GM23338 (cell line): ENCODE measurements around the gene SLC9B1. TPM values are rescaled to one million over a fixed set of nuclear protein-coding genes. Genes with fewer than 3 reads are reported as not detected.

Experiments
- ATAC-seq: fragments of 200-7000 bp; cut with Tn5 transposase; 3 replicates; pipeline ENCODE4 v1.9.1; 2020
- DNase-seq: peaks from one replicate; pipeline ENCODE4 v3.0.0-alpha.2; 2015; ENCODE audit warnings: low spot score
- H2AFZ ChIP-seq: fragments of 200-600 bp; sonication (generic); 2 replicates; pipeline ENCODE4 v1.8.0; 2016; ENCODE audit warnings: antibody characterized with exemption, mild to moderate bottlenecking, moderate library complexity
- H3F3A ChIP-seq: fragments of 200-600 bp; sonication (generic); replicated peaks from 2 replicates; pipeline ENCODE4 v1.8.0; 2017; ENCODE audit warnings: antibody characterized with exemption, mixed run types, low read depth
- H3K27ac ChIP-seq: fragments of 200-600 bp; sonication (generic); 2 replicates; pipeline ENCODE4 v1.6.1; 2016; ENCODE audit warnings: low read depth
- H3K27me3 ChIP-seq: fragments of 200-600 bp; sonication (generic); 2 replicates; pipeline ENCODE4 v1.8.0; 2016; ENCODE audit warnings: mild to moderate bottlenecking, mixed run types, moderate library complexity; ENCODE audit not compliant: insufficient read depth
- H3K36me3 ChIP-seq: fragments of 200-600 bp; sonication (generic); 2 replicates; pipeline ENCODE4 v1.8.0; 2016; ENCODE audit warnings: mild to moderate bottlenecking; ENCODE audit not compliant: insufficient read depth
- H3K4me1 ChIP-seq: fragments of 200-600 bp; sonication (generic); 2 replicates; pipeline ENCODE4 v1.8.0; 2016; ENCODE audit warnings: mild to moderate bottlenecking, moderate library complexity; ENCODE audit not compliant: insufficient read depth
- H3K4me2 ChIP-seq: fragments of 200-600 bp; sonication (generic); 2 replicates; pipeline ENCODE4 v1.7.1; 2017; ENCODE audit warnings: mixed run types
- H3K4me3 ChIP-seq: fragments of 200-600 bp; sonication (generic); 2 replicates; pipeline ENCODE4 v1.6.1; 2016; ENCODE audit warnings: mixed run types
- H3K79me2 ChIP-seq: fragments of 200-600 bp; sonication (generic); replicated peaks from 2 replicates; pipeline ENCODE4 v1.8.0; 2017; ENCODE audit warnings: mild to moderate bottlenecking; ENCODE audit not compliant: insufficient read depth
- H3K9me2 ChIP-seq: fragments of 200-600 bp; sonication (generic); 2 replicates; pipeline ENCODE4 v1.8.0; 2017; ENCODE audit not compliant: insufficient read depth
- H4K20me1 ChIP-seq: fragments of 200-600 bp; sonication (generic); replicated peaks from 2 replicates; pipeline ENCODE4 v1.8.0; 2017; ENCODE audit warnings: mild to moderate bottlenecking; ENCODE audit not compliant: insufficient read depth
- H3K27ac Mint-ChIP-seq: 2 replicates; pipeline ENCODE4 v1.8.0; 2020; ENCODE audit warnings: inconsistent platforms, mild to moderate bottlenecking, moderate library complexity, mixed read lengths
- H3K27me3 Mint-ChIP-seq: 3 replicates; pipeline ENCODE4 v1.8.0; 2022; ENCODE audit warnings: low read depth, mild to moderate bottlenecking, moderate library complexity, mixed read lengths, inconsistent platforms; ENCODE audit not compliant: insufficient read depth, poor library complexity
- H3K36me3 Mint-ChIP-seq: 3 replicates; pipeline ENCODE4 v1.8.0; 2021; ENCODE audit warnings: low read depth, mild to moderate bottlenecking, inconsistent platforms, moderate library complexity, mixed read lengths
- H3K4me1 Mint-ChIP-seq: 3 replicates; pipeline ENCODE4 v1.8.0; 2020; ENCODE audit warnings: mild to moderate bottlenecking, inconsistent platforms, mixed read lengths
- H3K4me3 Mint-ChIP-seq: 3 replicates; pipeline ENCODE4 v1.8.0; 2021; ENCODE audit warnings: moderate library complexity, mild to moderate bottlenecking, inconsistent platforms, mixed read lengths
- H3K9me3 Mint-ChIP-seq: 3 replicates; pipeline ENCODE4 v1.8.0; 2020; ENCODE audit warnings: moderate library complexity, mild to moderate bottlenecking, inconsistent platforms, mixed read lengths
- CREB1 ChIP-seq: fragments of 250-450 bp; sonication (Bioruptor Pico); IDR thresholded peaks from 2 replicates; pipeline ENCODE4 v1.5.0; 2020; ENCODE audit warnings: low read depth, mild to moderate bottlenecking, moderate library complexity
- CTCF ChIP-seq, 2 experiments: fragments of 200-600 bp in 1 of 2; sonication (generic) in 1 of 2; conservative IDR thresholded peaks; 2 replicates each; pipeline versions ENCODE4 v1.5.1 to v1.6.1; 2016 to 2017; ENCODE audit warnings: antibody characterized with exemption in 2 of 2, low read depth in 2 of 2, mild to moderate bottlenecking in 2 of 2, moderate library complexity in 1 of 2
- JUNB ChIP-seq: IDR thresholded peaks from one replicate; pipeline ENCODE4 v1.6.1; 2016; ENCODE audit warnings: antibody characterized with exemption; ENCODE audit not compliant: unreplicated experiment
- STAT1 ChIP-seq: IDR thresholded peaks from one replicate; pipeline ENCODE4 v1.6.1; 2016; ENCODE audit warnings: antibody characterized with exemption; ENCODE audit not compliant: unreplicated experiment
- polyA plus RNA-seq: library from polyadenylated mRNA; unstranded; fragments of >200 nt; fragmentation: Nextera tagmentation; extraction: Ambion mirVana; gene quantifications from 2 replicates; pipeline ENCODE4 v1.2.1, GENCODE V29; 2016
- total RNA-seq: library from RNA; depleted of rRNA; stranded (reverse); fragments of >200 nt; shearing (Covaris generic); gene quantifications from 2 replicates; pipeline ENCODE4 v1.2.3, GENCODE V29; 2014
- TF ChIP-seq, protein P1 (sequence below): IDR thresholded peaks from one replicate; pipeline ENCODE4 v1.6.1; 2018; ENCODE audit warnings: antibody characterized with exemption; ENCODE audit not compliant: unreplicated experiment

Gene SLC9B1
- total and polyA plus RNA-seq, 2 experiments from 2014 or later, result 0.66 to 0.80 TPM

DNA sequence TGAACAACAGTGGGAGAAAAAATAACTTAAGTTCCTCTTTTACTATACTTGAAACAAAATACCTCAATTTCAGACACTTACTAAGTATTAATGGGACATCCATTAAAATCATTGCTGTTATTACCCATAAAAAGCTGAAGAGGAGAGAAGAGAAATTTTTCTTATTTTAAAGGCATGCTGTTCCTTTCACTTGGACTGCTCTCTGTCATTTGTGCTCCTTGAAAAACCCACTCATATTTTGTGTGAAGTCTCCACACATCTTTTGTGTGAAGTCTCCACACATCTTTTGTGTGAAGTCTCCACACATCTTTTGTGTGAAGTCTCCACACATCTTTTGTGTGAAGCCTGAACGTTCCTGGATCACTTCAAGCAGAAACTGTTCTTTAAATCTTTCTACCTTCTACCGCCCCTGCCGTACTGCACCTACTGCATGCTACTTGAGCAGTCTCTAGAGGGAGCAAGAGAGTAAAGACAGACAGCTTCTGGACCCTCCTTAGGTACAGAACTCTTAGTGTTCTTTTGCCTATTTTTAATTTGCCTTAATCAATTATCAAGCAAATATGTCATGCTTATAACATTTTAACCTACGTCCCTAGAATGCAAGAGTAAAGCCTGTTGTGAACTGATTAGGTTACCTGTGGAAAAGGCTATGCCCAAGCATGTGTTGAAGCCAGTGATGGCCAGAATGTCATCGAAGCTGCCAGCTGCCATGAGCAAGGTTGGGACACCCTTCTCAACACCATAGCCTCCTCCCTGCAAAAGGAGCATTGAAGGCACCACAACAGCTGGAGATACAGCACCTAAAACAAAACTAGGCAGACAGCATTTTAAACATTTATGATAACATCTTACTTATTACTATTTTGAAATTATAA lies 27.1 kb upstream of the SLC9B1 start:
- peaks cover 12% of the 10 kb centered on the region for H3K4me1 Mint-ChIP-seq
- DNase-seq, result peak; percentile 84
- no peaks in the 10 kb centered on the region for H3K36me3 Mint-ChIP-seq
- no peaks in the 10 kb centered on the region for H3F3A ChIP-seq
- H3K9me2 ChIP-seq, result no peaks in the 10 kb centered on the region
- no peaks in the 10 kb centered on the region for H3K36me3 ChIP-seq
- no peak overlapping the region for H3K27ac ChIP-seq
- no peaks in the 10 kb centered on the region; the same call in 1 of the 2 replicates for H4K20me1 ChIP-seq
- no peak overlapping the region for H3K4me3 ChIP-seq
- H3K27me3 Mint-ChIP-seq, result no peaks in the 10 kb centered on the region
- TF ChIP-seq CTCF (conservative IDR thresholded peaks at IDR 0.05; ENCODE audit: low read depth in 2 of 2), result peak; percentile 79 to 86
- no peak for TF ChIP-seq STAT1
- H3K79me2 ChIP-seq, result no peaks in the 10 kb centered on the region
- no peaks in the 10 kb centered on the region for H3K4me1 ChIP-seq
- no peaks in the 10 kb centered on the region for H3K27me3 ChIP-seq
- H2AFZ ChIP-seq, result no peak overlapping the region
- no peak overlapping the region for H3K4me2 ChIP-seq
- ATAC-seq, result peak; percentile 100
- H3K4me3 Mint-ChIP-seq, result no peak overlapping the region
- H3K27ac Mint-ChIP-seq, result no peak overlapping the region
- H3K9me3 Mint-ChIP-seq, result no peaks in the 10 kb centered on the region

- no peaks in the 10 kb centered on the region for H3K9me2 ChIP-seq
- no peaks in the 10 kb centered on the region; the same call in 1 of the 2 replicates for H4K20me1 ChIP-seq
- Mint-ChIP-seq H3K4me1 (peaks cover 12% of the 10 kb centered on the region), H3K27me3 (no peaks in the 10 kb centered on the region), H3K27ac (no peak overlapping the region), H3K4me3 (no peak overlapping the region), H3K9me3 (no peaks in the 10 kb centered on the region), H3K36me3 (no peaks in the 10 kb centered on the region)
- H3K36me3 ChIP-seq, result no peaks in the 10 kb centered on the region
- H3K4me1 ChIP-seq, result no peaks in the 10 kb centered on the region
- H3K27ac ChIP-seq, result no peak overlapping the region
- no peak for DNase-seq
- H2AFZ ChIP-seq, result no peak overlapping the region
- no peaks in the 10 kb centered on the region for H3K79me2 ChIP-seq
- H3K4me2 ChIP-seq, result no peak overlapping the region
- no peak for ATAC-seq
- no peaks in the 10 kb centered on the region for H3K27me3 ChIP-seq
- no peaks in the 10 kb centered on the region for H3F3A ChIP-seq
- no peak overlapping the region for H3K4me3 ChIP-seq
- TF ChIP-seq CTCF (conservative IDR thresholded peaks at IDR 0.05; ENCODE audit: low read depth in 2 of 2), result no peak
- no peak for TF ChIP-seq STAT1
- TF ChIP-seq, protein P1, sequence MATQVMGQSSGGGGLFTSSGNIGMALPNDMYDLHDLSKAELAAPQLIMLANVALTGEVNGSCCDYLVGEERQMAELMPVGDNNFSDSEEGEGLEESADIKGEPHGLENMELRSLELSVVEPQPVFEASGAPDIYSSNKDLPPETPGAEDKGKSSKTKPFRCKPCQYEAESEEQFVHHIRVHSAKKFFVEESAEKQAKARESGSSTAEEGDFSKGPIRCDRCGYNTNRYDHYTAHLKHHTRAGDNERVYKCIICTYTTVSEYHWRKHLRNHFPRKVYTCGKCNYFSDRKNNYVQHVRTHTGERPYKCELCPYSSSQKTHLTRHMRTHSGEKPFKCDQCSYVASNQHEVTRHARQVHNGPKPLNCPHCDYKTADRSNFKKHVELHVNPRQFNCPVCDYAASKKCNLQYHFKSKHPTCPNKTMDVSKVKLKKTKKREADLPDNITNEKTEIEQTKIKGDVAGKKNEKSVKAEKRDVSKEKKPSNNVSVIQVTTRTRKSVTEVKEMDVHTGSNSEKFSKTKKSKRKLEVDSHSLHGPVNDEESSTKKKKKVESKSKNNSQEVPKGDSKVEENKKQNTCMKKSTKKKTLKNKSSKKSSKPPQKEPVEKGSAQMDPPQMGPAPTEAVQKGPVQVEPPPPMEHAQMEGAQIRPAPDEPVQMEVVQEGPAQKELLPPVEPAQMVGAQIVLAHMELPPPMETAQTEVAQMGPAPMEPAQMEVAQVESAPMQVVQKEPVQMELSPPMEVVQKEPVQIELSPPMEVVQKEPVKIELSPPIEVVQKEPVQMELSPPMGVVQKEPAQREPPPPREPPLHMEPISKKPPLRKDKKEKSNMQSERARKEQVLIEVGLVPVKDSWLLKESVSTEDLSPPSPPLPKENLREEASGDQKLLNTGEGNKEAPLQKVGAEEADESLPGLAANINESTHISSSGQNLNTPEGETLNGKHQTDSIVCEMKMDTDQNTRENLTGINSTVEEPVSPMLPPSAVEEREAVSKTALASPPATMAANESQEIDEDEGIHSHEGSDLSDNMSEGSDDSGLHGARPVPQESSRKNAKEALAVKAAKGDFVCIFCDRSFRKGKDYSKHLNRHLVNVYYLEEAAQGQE, result no peak
- TF ChIP-seq JUNB, result no peak
- no peak for TF ChIP-seq CREB1 (CRISPR knock-in tag)
Measured at GRCh38 chr4:103044183-103044582, 24.7 kb upstream of the SLC9B1 start.
